ENCODE results near the gene TET1.
A peak's percentile ranks its signal among the peaks of the same experiment; 100 is the strongest.
"Not testable (repeated sequence)": the region's sequence is repeated elsewhere in the genome, so short reads cannot be mapped to it uniquely, and the experiment has no call there.

Gene TET1
- total RNA-seq = 0 to 3.6 (median 0.56) reads per million in 17 experiments

- peak in 1 of 4 experiments; percentile 5 for DNase-seq
Observed at GRCh38 chr10:68560186-68560942, at the start of gene TET1. Gene TET1 (plus strand): TSS chr10:68560337. CDS start chr10:68572339, 12,002 bp downstream.

- DNase-seq = not testable (repeated sequence)
Observed at GRCh38 chr10:68516216-68516615, 43.9 kb upstream of the TET1 start.

- no peak for DNase-seq
Observed at GRCh38 chr10:68516766-68517165, 43.4 kb upstream of the TET1 start.

- DNase-seq = no peak
Observed at GRCh38 chr10:68517188-68517587, 42.9 kb upstream of the TET1 start.

DNA sequence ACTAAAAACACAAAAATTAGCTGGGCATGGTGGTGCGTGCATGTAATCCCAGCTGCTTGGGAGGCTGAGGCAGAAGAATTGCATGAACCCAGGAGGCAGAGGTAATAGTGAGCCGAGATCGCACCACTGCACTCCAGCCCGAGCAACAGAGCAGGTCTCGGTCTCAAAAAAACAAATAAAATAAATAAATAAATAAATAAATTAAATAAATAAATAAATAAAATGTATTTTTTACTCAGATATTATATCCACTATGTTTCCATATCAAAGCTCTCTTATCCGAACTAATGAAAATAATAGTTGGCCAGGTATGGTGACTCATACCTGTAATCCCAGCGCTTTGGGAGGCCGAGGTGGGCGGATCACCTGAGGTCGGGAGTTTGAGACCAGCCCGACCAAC, 41.5 kb upstream of the TET1 start:
- not testable (repeated sequence) for DNase-seq

- not testable (repeated sequence) for DNase-seq
Observed at GRCh38 chr10:68525490-68526038, 34.6 kb upstream of the TET1 start.

- peak in 1 of 4 experiments; percentile 2 for DNase-seq
Observed at GRCh38 chr10:68526634-68527307, 33.4 kb upstream of the TET1 start.

DNA sequence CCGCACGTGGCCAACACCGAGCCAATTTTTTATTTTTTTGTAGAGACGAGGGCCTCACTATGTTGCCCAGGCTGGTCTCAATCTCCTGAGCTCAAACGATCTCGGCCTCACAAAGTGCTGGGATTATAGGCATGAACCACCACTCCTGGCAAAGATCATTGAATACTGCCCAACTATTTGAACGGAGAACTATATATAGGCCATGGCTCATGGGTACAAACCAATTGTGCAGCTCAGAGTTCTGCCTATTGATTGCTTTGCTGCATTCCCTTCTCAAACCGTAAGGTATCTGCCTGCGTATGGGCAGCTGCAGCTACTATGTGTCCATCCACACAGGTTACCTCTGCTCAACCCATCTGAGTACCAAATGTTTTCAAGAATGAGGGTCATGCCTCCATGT, 23.2 kb upstream of the TET1 start:
- no peak for DNase-seq

- DNase-seq = no peak
Observed at GRCh38 chr10:68537796-68538195, 22.3 kb upstream of the TET1 start.

- DNase-seq = no peak
Observed at GRCh38 chr10:68543004-68543918, 16.9 kb upstream of the TET1 start.

DNA sequence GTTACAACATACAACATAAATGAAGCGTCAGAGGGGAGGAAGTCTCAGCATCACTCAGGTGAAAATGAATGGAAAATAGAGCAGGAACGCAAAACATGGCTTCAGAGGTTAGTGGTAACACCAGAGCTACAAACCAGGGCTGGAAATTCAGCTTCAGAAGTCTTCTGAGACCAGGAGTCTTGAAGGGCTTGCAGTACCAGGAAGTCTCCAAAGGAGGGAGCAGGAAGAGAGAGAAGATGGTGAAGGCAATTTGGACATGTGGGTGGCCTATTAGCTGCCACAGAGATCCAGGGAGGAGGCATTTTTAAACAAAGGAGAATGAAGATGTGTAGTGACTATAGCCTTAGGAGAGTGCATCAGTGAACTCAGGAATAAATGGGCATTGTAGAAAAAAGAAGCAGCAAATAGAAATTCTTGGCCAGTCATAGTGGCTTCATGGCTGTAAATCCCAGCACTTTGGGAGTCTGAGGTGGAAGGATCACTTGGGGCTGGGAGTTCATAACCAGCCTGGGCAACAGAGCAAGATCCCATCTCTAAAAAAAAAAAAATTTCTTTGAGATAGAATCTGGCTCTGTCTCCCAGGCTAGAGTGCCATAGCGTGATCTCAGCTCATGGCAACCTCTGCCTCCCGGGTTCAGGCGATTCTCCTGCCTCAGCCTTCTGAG, 9.3 kb upstream of the TET1 start:
- DNase-seq = peak; percentile 67 to 80 (median 76)

GRCh38 chr10:68553138-68553537, 7.0 kb upstream of the TET1 start:
- DNase-seq = no peak

- DNase-seq = no peak
Observed at GRCh38 chr10:68553599-68553998, 6.5 kb upstream of the TET1 start.

- no peak for DNase-seq
Observed at GRCh38 chr10:68558478-68558877, 1.7 kb upstream of the TET1 start.

DNA sequence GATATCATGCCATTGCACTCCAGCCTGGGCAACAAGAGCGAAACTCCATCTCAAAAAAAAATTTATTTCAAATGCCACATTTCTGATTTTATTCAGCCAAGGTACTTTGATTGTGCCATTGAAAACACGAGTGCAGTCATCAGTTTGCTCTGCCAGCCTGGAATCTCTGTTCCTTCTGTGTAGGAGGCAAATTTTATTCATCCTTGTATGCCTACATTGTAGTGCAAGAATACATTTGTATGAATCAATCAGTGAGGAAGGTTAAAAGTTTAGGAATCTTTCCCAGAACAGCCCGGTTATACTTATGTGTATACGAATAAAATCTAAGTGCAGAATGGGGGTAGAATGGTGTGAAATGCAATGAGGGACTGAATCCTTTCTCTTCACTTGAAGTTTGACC, 886 bp upstream of the TET1 start:
- no peak for DNase-seq

- DNase-seq = peak in 3 of 4 experiments; percentile 13 to 17 (median 14)
Observed at GRCh38 chr10:68559841-68560185, 324 bp upstream of the TET1 start.

DNA sequence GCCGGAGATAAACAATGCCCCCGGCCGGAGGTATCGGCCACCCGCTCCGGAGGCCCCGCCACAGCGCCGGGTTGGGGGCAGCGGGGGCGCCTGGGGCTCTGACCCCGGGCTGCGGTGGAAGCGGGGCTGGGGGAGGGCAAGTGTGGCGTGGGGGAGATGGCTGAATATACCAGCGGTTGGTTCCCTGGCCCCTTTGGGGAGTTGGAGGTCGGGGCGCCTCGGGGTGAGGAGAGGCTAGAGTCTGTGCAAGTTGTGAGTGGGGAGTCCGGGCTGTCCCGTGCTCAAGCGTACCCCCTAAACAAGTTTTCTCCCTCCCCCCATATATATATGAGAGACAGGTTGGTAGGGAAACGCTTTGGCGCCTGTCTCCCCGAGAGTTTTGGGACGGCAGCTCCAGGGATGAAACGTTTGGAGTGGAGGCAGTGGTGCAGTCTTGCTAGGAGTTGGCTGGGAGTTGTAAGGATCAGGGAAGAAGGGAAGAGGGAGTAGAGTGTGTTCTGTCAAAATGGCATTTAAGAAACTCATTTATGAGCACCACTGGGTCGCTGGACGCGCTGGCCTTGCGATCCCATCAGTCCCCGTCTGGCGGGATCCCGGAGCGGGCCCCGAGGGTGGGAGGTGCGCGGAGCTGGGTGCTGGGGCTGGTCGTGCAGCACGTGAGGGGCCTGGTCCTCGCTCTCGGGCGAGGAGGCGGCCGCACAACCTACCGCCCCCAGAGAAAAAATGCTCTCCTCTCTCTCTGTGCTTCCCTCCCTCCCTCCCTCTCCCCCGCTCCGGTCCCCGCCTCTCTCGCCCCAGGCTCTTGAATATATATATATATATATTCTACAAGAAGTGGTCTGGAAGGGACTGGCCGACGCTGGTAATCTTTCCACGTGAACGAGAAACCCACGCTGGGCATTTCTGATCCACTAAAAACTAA, 1.1 kb downstream of the TET1 start:
- DNase-seq = no peak

DNA sequence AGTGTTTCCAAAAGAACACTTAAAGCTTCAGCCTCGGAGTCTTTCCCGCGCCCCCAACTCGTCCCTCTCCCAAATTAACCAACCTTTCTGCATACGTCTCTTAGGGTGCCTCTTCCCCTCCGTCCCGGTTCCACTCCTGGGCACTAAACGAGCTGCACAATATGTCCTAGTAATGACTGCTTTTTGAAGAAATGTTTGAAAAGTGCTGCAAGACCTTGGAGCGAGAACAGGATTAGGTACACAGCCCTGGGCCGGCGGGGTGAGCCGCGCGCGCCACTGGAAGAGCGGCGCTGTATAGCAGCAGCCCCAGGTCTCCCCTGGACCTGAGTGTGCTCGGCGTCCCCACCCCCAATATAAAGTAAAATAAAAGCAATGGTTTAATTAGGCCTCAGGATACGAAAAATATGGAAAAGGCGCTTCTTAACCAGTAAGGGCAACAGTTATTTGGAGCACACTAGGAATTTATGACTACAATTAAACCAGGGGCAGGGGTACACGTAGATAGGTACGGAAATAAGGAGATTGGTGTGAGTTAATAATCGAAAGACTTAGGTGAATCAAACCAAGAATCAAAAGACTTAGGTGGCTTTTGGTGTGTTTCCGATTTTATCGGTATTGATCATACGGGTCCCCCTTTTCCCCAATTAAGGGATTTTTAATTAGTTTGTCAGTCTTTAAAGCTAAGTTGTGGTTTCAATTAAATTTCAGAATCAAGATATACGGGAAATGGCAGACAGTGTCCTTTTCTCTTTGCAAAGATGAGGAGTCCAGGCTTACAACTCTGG, 1.9 kb downstream of the TET1 start:
- peak in 2 of 4 experiments; percentile 6 to 8 for DNase-seq

DNA sequence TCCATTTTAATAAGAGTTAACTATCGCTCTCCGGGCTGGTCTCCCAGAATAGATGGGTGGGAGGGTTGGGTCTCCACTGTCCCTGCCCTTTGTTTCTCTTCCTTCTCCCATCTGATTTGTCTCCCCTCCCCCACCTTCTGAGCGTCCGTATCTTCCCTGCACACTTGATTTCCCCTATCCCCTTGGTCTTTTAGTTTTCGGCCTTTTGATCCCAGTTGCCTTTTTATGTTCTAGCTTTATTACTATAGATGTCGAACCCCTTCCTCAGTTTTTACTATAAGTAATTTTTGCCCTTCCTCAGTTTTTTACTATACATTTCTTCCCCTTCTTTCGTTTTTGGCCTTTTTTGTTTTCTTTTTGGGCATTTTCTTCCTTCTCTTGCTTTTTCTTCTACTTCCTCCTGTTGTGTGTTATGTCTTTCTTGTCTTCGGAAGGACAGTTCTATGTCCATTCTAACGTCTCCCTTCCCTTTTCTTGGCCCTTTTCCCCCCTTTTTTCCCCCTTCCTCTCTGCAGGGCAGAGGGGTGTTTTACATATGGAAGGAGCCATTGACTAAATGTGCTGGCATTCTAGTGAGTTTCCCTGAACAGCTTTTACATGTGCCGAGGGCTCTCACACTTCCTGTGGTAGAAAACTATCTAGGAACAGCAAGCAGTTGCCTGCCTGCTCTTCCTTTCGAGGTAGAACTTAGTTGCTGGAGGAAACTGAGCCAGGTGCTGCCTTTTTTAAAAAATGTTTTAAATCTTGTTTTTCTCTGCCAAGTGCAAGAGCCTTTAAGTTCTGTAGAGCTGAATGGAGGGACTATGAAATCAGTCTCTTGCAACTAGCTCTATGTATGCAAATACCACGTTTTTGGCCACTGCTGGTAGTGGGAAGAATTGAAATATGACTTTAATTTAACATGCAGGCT, 2.8 kb downstream of the TET1 start:
- DNase-seq = no peak

Measured in suppressor macrophage (primary cell).